NCI-H1436 (cell line): ENCODE data around the gene FHOD3.

Experiments
- DNase-seq: peaks from one replicate; lab custom pipeline; 2025; lab: John Stamatoyannopoulos, UW

The FHOD3 gene

DNA sequence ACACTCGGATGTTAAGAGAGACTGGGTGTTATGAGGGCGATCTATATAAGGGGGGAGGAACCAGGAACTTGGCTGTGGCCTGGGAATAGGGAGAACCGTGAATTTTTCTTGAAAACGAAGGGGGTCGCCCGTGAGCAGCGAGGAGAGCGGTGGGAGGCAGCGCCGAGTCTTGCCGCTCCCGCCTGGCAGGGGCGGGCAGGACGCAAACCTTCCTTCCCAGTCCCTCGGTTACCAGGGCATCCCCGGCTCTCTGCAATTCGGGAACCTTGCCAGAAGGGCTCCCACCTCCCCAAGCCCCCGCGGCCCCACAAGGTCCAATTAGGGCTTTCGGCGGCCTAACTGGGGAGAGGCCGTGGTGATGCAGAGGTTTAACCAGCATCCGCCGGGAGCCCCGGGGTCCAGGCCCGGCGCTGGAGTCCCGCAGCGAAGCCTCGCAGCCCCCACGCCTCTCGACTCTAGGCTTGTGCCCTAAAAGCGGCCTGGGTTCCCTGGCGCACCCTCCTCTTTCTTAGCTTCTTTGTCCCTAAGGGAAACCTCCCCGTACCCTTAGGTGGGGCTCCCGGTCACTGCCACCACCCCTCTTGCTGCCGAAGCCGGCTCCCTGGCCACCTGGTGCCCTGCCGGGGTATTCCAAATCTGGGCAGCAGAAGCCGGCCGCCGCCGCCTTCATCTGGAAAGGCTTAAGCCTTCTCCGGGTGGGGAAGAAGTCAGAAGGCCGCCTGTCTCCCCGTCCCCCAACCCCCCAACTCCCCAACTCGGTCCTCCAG is 680 bp upstream of the FHOD3 start:
- peak; percentile 50 for DNase-seq

DNA sequence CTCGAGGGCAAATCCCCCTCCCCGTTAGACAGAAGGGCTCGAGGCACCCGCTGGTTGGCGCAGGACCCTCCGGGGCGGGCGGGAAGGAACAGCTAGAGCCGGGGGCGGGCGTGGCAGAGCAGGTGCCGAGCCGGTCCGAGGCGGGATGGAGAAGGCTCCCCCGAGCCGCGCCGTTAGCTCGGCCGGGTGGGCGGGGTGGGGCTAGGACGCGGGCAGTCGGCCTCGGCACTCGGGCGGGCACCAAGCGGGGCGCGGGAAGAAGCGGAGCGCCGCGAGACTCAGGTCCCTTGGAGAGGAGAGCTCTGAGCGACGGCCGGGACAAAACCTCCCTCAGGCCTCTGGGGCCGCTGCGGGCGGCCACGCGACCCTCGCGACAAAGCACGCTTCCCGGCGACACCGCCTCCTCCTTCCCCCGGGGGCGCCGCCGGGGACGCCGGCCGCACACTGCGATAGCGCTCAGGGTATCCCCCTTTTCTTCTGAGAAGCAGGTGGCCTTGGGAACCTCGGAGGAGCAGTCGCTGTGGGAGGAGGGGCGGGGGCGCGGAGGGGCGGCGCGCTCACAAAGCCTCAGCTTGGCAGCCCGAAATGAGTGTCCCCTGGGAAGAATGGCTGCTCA is 721 bp downstream of the FHOD3 start:
- DNase-seq: peak; percentile 28

DNA sequence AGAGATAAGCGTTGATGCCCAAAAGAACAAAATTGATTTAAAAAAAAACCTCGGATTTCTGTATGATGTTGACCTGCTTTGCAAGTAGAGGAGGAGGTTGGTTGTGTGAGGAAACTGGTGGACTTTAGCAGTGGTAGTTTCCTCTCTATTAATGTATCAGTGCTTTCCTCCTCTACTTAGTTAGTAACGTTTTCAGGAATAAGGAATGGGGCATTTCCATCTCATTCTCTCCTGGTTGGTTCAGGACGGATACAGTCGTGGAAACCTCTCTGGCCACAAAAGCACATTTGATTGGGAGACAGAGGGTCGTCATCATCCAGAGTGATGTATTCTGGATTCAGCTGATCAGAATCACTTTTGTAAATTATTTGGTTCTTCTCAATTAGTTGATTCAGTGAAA is 1.5 kb downstream of the FHOD3 start:
- DNase-seq: no peak

DNA sequence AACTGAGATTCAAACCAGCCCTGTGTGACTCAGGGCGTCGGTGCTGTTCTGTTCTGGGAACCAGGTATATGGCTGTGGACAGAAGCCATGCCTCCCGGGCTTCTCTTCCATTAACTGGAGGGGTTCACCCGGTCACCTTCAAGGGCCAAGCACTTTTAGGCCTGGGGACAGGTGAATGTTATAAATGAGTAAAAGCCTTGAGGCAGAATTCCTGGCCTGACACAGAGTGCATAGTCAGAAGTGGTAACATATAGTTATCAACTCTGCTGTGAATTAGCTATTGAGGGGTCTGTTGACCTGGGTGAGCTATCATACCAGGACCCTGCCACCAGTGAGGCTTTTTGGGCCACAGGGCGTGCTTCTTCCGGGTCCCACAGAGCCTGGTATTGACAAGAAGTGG is 2.7 kb downstream of the FHOD3 start:
- DNase-seq: no peak

GRCh38 chr18:36301884-36302283 is 4.4 kb downstream of the FHOD3 start:
- DNase-seq: no peak

DNA sequence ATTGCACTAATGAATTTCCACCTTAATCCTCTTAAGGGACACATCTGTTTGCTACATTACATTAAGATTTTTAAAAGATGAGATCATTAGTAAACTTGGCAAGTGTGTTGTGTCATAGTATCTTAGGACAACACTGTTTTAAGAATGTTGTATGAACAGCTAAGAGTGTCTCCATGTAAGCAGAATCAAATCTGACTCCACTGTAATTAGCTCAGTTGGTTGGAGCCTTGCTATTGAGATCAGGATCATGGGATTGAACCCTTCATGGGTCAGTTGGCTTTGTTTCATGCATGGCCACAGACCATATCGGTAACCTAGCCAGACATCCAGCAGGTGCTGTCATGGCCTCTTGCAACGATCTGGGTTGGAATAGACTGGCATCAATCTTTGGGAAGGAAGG is 5.2 kb downstream of the FHOD3 start:
- no peak for DNase-seq

DNA sequence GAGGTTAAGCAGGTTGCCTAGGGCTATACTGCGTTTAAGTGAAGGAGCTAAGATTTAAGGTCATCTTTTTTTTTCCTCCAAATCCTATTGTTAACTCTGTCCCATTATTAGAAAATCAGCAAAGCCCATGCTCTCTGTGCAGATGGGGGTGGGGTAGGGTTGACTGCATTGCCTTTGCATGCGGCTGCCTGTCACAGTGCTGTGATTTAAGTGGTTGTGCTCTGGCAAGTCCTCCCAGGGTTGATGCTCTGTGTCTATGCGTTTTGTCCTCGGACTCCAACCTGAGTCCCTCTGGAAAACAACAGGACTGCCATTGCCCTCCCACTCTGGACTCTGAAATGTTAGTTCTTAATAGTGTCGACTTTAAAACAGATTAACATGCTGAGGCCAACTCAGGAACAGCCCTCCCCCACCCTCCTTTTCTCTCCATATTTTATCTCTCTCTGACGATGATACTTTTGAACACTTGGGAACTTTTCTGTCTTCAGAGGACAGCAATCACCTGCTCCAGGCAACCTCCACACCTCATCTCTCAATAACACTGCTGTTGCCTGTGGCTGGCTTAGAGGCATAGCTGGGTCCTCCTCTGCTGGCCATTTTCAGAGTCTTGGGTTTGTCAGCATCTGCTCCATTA is 5.8 kb downstream of the FHOD3 start:
- no peak for DNase-seq

DNA sequence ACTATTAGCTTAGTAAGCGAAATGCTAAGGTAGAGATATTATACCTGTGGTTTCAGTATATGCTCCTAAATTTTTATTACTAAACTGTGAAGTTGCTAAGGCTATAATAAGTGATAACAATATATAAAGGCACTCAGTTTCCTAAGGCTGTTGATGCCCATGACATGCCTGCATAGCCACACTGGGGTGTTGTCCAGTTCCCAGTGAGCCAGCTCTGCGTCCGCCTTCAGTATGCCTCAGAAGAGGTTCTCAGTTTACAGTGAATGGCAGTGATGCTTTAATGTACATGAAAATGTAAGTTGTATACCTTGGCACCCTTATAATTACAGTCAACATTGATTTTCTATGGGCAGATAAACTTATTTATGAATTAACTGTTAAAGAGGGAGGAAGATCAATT is 7.2 kb downstream of the FHOD3 start:
- DNase-seq: no peak

GRCh38 chr18:36305375-36305774 is 7.9 kb downstream of the FHOD3 start:
- DNase-seq: no peak

DNA sequence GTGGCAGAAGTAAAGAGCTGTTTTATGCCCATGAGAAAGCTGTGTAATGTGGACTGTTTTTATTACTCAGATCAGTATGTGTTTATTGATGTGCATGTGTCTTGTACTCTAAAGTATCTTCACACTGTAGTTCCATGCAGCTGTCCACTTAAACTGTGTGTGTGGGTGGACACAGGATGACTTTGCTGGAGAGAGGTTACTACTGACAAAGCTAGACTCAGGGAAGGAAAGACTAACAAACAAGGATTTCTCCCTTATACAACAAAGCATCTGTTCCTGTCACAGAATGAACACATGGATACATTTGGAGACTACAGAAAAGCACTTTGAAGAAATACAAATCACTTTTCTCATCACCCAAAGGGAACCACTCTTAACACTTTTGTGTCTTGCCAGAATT is 10.0 kb downstream of the FHOD3 start:
- no peak for DNase-seq

DNA sequence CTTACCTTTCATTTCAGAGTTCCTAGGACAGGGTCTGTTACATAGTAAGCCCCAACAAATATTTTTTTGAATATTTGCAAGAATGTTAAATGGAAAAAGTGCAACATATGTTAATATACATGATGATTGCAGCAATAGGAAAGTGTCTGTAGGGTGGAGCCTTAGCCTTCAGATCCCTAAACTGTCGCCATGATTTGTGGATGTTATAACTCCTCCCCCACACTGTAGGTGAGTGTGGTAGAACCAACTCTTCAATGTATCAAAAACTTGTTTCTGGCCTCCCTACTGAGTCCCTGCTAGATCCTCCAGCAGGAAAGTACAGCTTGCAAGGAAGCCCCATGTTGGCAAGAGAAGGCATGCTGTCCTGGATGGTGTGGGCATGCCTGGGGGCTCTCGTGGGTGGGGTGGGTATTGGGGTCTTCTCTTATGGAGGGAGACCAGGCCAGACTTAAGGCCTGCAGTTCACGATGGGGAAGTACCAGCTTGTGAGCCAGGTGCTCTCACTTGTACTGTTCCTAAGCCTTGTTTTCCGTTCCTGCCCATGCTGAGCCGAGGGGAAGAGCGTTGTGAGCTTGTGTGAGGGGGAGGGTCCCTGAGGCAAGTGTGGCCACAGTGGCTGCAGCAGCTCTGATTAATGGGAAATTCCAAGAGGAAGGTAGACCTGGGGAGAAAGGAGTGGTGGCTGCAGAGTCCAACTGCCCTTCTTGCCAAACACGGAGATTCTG is 11.4 kb downstream of the FHOD3 start:
- DNase-seq: no peak

DNA sequence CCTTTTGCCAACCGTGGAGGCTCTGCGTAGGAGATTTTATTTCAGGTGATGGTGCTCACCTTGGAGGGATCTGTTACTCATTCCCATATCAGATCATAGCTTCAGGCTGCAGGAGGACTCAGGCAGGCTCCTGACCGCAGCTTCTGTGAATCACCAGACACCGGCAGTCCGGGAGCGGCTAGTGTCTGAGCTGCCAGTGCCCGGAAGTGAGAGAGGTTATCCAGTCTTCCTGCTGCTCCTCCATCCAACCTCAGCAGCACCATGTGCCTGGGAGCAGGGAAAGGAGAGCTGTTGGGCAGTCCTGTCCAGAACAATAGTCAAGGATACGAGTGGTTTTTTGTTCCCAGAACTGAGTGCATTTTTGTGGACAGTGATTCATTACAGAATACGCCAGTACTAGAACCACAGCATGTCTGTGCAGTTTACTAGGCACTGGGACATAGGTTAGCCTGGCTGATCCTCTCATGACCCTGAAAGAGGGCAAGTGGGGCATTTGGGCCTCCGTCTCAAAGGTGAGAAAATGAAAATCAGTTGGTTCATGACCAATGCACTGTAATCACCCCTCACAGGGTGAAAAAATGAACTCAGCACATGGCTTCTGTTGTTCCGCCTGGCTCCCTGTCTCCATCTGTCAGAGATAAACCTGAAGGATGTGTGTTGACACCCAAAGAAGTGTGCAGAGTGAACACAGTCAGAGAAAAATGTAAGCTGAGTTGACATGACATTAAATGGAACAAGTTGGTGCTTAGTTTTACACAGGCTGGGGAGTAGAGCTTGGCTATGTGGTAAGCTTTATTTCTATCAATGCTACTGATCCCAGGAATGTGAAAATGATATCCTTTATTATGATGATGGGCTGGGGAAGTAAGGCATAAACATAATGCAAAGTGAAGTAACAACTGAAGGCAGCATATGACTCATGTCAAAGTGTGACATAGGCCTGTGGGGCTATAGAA is 12.2 kb downstream of the FHOD3 start:
- DNase-seq: no peak

- DNase-seq: no peak
Observed at GRCh38 chr18:36311026-36311570, 13.6 kb downstream of the FHOD3 start.

DNA sequence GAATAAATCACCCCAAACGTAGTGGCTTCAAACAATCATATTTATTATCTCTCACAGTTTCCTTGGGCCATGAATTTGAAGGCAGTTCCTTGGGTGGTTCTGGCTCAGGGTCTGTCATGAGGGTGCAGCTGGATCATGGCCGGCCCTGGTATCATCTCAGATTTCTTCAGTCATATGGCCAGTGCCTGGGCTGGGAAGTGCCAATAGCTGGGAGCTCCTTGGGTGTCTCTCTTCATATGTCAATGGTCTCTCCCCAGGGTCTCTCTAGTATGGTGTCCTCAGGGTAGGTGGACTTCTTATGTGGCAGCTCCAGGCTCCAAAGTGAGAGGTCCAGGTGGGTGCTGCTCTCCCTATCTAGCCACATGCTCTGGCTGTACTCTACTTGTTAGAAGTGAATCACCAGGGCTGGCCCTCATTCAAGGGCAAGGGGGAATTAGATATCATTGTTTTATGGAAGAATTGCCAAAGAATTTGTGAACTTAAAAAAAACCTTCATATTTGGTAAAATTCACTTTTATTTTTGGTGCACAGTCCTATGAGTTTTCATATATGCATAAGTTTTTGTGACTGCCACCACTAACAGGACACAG is 15.4 kb downstream of the FHOD3 start:
- no peak for DNase-seq

DNA sequence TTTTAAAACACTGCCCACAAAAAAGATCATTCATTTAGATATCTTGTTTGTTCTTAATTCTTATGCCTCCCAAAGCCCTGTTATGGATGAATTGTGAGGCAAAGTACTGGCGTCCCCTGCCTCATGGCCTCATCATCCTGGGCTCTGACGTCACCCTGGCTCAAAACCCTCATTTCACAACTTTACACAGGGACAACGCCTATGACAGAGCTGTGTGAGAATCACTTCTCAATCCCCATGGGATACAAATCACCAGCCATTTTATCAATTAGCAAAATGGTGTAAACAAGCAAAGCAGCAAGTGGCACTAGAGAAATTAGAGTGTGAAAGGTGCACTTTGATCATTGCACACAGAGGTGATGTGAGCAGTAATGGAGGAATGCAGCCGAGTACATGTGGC is 16.6 kb downstream of the FHOD3 start:
- no peak for DNase-seq

- no peak for DNase-seq
Observed at GRCh38 chr18:36314754-36315153, 17.2 kb downstream of the FHOD3 start.

DNA sequence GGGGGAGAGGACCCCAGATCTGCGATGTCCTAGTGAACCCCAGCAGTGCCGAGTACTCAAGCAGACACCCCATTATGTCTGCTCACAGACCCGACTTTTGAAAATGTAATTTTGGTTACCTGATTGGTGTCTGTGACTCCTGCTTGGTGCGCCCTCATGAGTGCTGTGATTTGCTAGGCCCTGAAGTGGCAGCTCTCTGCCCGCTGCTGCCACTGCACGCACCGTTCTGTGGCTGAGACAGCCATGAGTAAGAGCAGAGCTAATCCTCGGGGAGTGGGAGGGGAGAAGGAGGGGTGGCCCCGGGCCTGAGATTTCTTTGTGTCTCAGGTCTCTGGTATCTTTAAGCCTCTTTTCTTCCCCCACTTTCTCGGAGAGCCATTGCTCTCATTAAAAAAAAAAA is 18.2 kb downstream of the FHOD3 start:
- no peak for DNase-seq

DNA sequence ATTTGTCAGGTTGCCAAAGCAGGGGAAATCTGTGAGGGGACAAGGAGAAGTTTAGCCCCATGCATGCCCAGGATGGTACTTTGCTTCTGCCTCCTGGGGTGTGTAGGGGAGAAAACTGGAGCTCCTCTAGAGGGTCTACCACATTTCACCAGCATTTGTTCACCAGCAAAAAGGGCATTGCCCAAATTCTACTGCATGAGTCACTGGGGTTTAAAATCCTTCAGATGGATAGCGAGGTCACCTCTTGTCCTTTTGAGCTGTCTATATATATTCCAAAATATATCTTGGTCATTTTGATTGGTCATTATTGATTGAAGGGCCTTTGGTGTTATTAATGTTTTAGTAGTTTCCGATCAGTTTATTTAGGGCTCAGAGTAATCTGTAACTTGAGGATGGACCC is 18.7 kb downstream of the FHOD3 start:
- DNase-seq: no peak

- DNase-seq: no peak
Observed at GRCh38 chr18:36321658-36322407, 24.3 kb downstream of the FHOD3 start.

DNA sequence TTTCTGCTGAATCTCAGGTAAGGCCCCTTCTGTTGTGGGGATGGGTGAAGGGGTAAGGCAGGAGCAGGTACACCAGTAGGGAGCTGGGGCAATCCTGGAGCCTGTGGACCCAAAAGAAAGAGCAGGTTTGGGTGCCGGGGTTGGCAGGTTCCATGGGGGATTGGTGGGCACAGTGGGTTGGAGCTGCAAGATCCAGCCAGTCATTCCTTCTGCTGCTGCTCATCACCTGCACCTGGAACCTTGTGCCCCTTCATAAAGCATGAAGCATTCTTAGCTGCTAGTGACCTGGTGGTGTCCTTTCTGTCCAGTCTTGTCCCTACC is 24.9 kb downstream of the FHOD3 start:
- DNase-seq: no peak
